GM12878 (cell line): ENCODE results near the gene ANTXR2. TPM values are rescaled to one million over a fixed set of nuclear protein-coding genes. Genes with fewer than 3 reads are reported as not detected.

Experiments
- ATAC-seq: fragments of 200-7000 bp; cut with Tn5 transposase; 3 replicates; pipeline ENCODE4 v1.9.1; 2020; ENCODE audit warnings: mild to moderate bottlenecking, moderate library complexity
- BruUV-seq: library from RNA; stranded (reverse); fragments of 400-500 nt; replicated peaks from 2 replicates; lab custom pipeline; 2021; lab: Mats Ljungman, UMichigan
- CTCF ChIA-PET: fragments of 300-600 bp; sonication (Branson Sonifier 250); formaldehyde crosslinking; extraction: SDS; loops from one replicate; lab custom pipeline; 2021; ENCODE audit warnings: inconsistent platforms; lab: Yijun Ruan, JAX
- POLR2A ChIA-PET: fragments of 350-600 bp; formaldehyde crosslinking; extraction: SDS; loops from one replicate; lab custom pipeline; 2021; ENCODE audit warnings: inconsistent platforms; lab: Charles Lee
- RAD21 ChIA-PET: fragments of 300-600 bp; sonication (Branson Sonifier 250); formaldehyde crosslinking; loops from one replicate; lab custom pipeline; 2023; ENCODE audit warnings: antibody characterized with exemption; ENCODE audit not compliant: unreplicated experiment; lab: Charles Lee
- SMC1A ChIA-PET: fragments of 300-600 bp; sonication (Branson Sonifier 250); formaldehyde crosslinking; loops from one replicate; lab custom pipeline; 2023; ENCODE audit not compliant: unreplicated experiment, uncharacterized antibody; lab: Charles Lee
- DNase-seq: peaks from one replicate; pipeline ENCODE4 v3.0.0-alpha.2; 2011; ENCODE audit warnings: low read depth, low spot score
- FAIRE-seq: peaks from 3 replicates; lab custom pipeline; 2011; peaks lifted over from hg19 to GRCh38; lab: Jason Lieb, UNC
- H2AFZ ChIP-seq: 2 replicates; pipeline ENCODE4 v1.6.0; 2011; ENCODE audit warnings: low read depth, low read length, control low read depth; ENCODE audit not compliant: control insufficient read depth
- H3K27ac ChIP-seq: 2 replicates; pipeline ENCODE4 v1.5.1; 2011; ENCODE audit warnings: control low read depth; ENCODE audit not compliant: control insufficient read depth, insufficient read depth
- H3K27me3 ChIP-seq, 2 experiments: replicated peaks in 1 of 2; 2 replicates each; pipeline versions ENCODE4 v1.6.0 to v1.6.1; 2011; ENCODE audit warnings: low read length in 1 of 2; ENCODE audit not compliant: control insufficient read depth in 2 of 2, insufficient read depth in 2 of 2
- H3K36me3 ChIP-seq, 2 experiments: 2 replicates each; pipeline ENCODE4 v1.5.1; 2011; ENCODE audit warnings: low read length in 1 of 2; ENCODE audit not compliant: control insufficient read depth in 2 of 2, insufficient read depth in 2 of 2
- H3K4me1 ChIP-seq: 2 replicates; pipeline ENCODE4 v1.6.1; 2011; ENCODE audit warnings: mild to moderate bottlenecking, low read length, moderate library complexity, mixed read lengths; ENCODE audit not compliant: control insufficient read depth, insufficient read depth
- H3K4me2 ChIP-seq: 2 replicates; pipeline ENCODE4 v1.6.0; 2011; ENCODE audit warnings: control low read depth; ENCODE audit not compliant: control insufficient read depth, insufficient read depth
- H3K4me3 ChIP-seq: fragments of 200-600 bp; sonication (generic); 2 replicates; pipeline ENCODE4 v1.5.1; 2016
- H3K79me2 ChIP-seq: 2 replicates; pipeline ENCODE4 v1.6.0; 2011; ENCODE audit warnings: low read length; ENCODE audit not compliant: control insufficient read depth, insufficient read depth
- H3K9ac ChIP-seq: 2 replicates; pipeline ENCODE4 v1.8.0; 2011; ENCODE audit warnings: low read length, control low read depth, mixed read lengths; ENCODE audit not compliant: control insufficient read depth, insufficient read depth
- H3K9me3 ChIP-seq: replicated peaks from 3 replicates; pipeline ENCODE4 v1.5.1; 2011; ENCODE audit warnings: mild to moderate bottlenecking, low read length; ENCODE audit not compliant: control insufficient read depth, insufficient read depth
- H4K20me1 ChIP-seq: 2 replicates; pipeline ENCODE4 v1.6.0; 2011; ENCODE audit not compliant: control insufficient read depth, insufficient read depth
- EP300 ChIP-seq, 2 experiments: fragments of 150-350 bp in 1 of 2; IDR thresholded peaks; 2 replicates each; pipeline ENCODE4 v1.6.1; 2011 to 2012; ENCODE audit warnings: low read depth in 2 of 2, low read length in 2 of 2, borderline replicate concordance in 1 of 2, improper control_type of control experiment in 1 of 2, inconsistent platforms in 1 of 2; ENCODE audit not compliant: control insufficient read depth in 1 of 2
- KLF5 ChIP-seq: fragments of 450-650 bp; IDR thresholded peaks from 2 replicates; pipeline ENCODE4 v1.6.1; 2014; ENCODE audit warnings: mild to moderate bottlenecking; ENCODE audit not compliant: partially characterized antibody
- MTA3 ChIP-seq: IDR thresholded peaks from 2 replicates; pipeline ENCODE4 v1.6.1; 2012; ENCODE audit warnings: low read length, inconsistent platforms, borderline replicate concordance
- MXI1 ChIP-seq: fragments of 150-350 bp; IDR thresholded peaks from 2 replicates; pipeline ENCODE4 v1.6.1; 2011; ENCODE audit warnings: low read depth, mild to moderate bottlenecking, inconsistent platforms, low read length, improper control_type of control experiment
- PML ChIP-seq: IDR thresholded peaks from 2 replicates; pipeline ENCODE4 v1.6.1; 2012; ENCODE audit warnings: low read length, inconsistent platforms
- PRDM15 ChIP-seq: fragments of 450-650 bp; formaldehyde crosslinking; IDR thresholded peaks from 2 replicates; pipeline ENCODE4 v1.4.0; 2020; ENCODE audit warnings: mild to moderate bottlenecking, moderate library complexity
- SPI1 ChIP-seq: IDR thresholded peaks from 2 replicates; pipeline ENCODE4 v1.6.1; 2011; ENCODE audit warnings: low read depth, mild to moderate bottlenecking, low read length, moderate library complexity, borderline replicate concordance; ENCODE audit not compliant: insufficient read depth
- WGBS: methylation state at CpG from one replicate; pipeline ENCODE4 v1.1.6; 2016; ENCODE audit warnings: low lambda C conversion rate; ENCODE audit not compliant: insufficient replicate concordance, insufficient coverage; ENCODE audit errors: missing lambda C conversion rate; 5-methylcytosine and 5-hydroxymethylcytosine counted together
- in situ Hi-C: fragments of 300-500 bp; cut with MboI; formaldehyde crosslinking; loops from 9 replicates; pipeline ENCODE4 v1.14.3; 2018; ENCODE audit warnings: mixed read lengths
- intact Hi-C: fragments of 100-400 bp; cut with micrococcal nuclease; formaldehyde crosslinking; loops from one replicate; pipeline ENCODE4 v1.14.2; 2022; ENCODE audit not compliant: unreplicated experiment
- polyA plus RNA-seq, 11 experiments: library from polyadenylated mRNA; depleted of rRNA in 4 of 11; unstranded in 6 of 11; stranded (reverse) in 5 of 11; fragments of >200 nt; fragmentation: Nextera tagmentation in 4 of 11; fragmentation: Illumina TruSeq in 1 of 11; extraction: Ambion mirVana in 4 of 11; extraction: Trizol in 1 of 11; gene quantifications; 1 replicate in 1 of 11; 2 replicates in 10 of 11; pipeline versions ENCODE4 v1.2.1 to v1.2.3, GENCODE V29; 2011 to 2016; ENCODE audit warnings: inconsistent platforms in 2 of 11, missing spikeins in 2 of 11, low read depth in 1 of 11
- total RNA-seq, 4 experiments: library from RNA; depleted of rRNA in 3 of 4; stranded (reverse); fragments of >200 nt in 3 of 4; fragmentation: Illumina TruSeq in 1 of 4; extraction: Trizol in 1 of 4; gene quantifications; 2 replicates each; pipeline versions ENCODE4 v1.2.1 to v1.2.3, GENCODE V29; 2013 to 2021

The ANTXR2 gene
- total and polyA plus RNA-seq, 10 of the 15 experiments (the other 5 are each of a cell fraction or from before 2014, with no cell fraction given) = 1.4 to 8.9 (median 5.7) TPM

- no peak for TF ChIP-seq MXI1
- TF ChIP-seq SPI1 = no peak
- TF ChIP-seq PML = no peak
- no peak for TF ChIP-seq MTA3
- TF ChIP-seq EP300 (IDR thresholded peaks at IDR 0.05; ENCODE audit: borderline replicate concordance in 1 of 2, control insufficient read depth in 1 of 2, low read depth in 2 of 2, low read length in 2 of 2) = no peak
Observed at GRCh38 chr4:80029364-80029763, 43.7 kb downstream of the ANTXR2 start (continued).

- no peaks in the 10 kb centered on the region for H3K9me3 ChIP-seq
- no TSS peak for BruUV-seq
- H3K79me2 ChIP-seq = no peaks in the 10 kb centered on the region
- ChIA-PET RAD21 (no interaction called here), POLR2A (no interaction called here), SMC1A (interaction anchor here (1.3 kb wide), 2 partner anchors 10 to 28 kb away, joined by 3 read pairs; no protein-coding TSS in a partner anchor), CTCF (no interaction called here)
- H3K4me1 ChIP-seq = no peaks in the 10 kb centered on the region
- no peak overlapping the region for H2AFZ ChIP-seq
- 71% methylated on average over 2 of the region's 2 CpGs for WGBS
- intact Hi-C loops = no loop called here
- in situ Hi-C loops = no loop called here
- ATAC-seq (no peak), DNase-seq (no peak), FAIRE-seq (no peak)
- no peak for TF ChIP-seq PRDM15
- no peak for TF ChIP-seq KLF5
- no peaks in the 10 kb centered on the region for H3K27me3 ChIP-seq
- H3K9ac ChIP-seq = no peak overlapping the region
- H3K36me3 ChIP-seq = peaks cover 0 to 3% of the 10 kb centered on the region in 2 experiments; a peak in 1 of 4 replicates
- H3K4me3 ChIP-seq = no peak overlapping the region
- H3K4me2 ChIP-seq = no peak overlapping the region
- no peaks in the 10 kb centered on the region for H4K20me1 ChIP-seq
- no peak overlapping the region for H3K27ac ChIP-seq
Observed at GRCh38 chr4:80027611-80028010, 45.4 kb downstream of the ANTXR2 start.
